Activated T-cell treated with anti-CD3 and anti-CD28 coated beads, Interleukin-2, amount 50 U/mL, for 24 hours (primary cell): ENCODE data around the gene C1QTNF7.

Experiments used
- DNase-seq: peaks from one replicate; pipeline ENCODE4 v3.0.0-alpha.2; 2020
- H3K27ac Mint-ChIP-seq: 2 replicates; pipeline ENCODE4 v1.8.0; 2020; ENCODE audit warnings: mild to moderate bottlenecking, mixed read lengths
- H3K27me3 Mint-ChIP-seq: 2 replicates; pipeline ENCODE4 v1.8.0; 2020; ENCODE audit warnings: mixed read lengths
- H3K36me3 Mint-ChIP-seq: 2 replicates; pipeline ENCODE4 v1.8.0; 2020; ENCODE audit warnings: low read depth, mixed read lengths
- H3K4me1 Mint-ChIP-seq: 2 replicates; pipeline ENCODE4 v1.8.0; 2020; ENCODE audit warnings: low read depth, mixed read lengths
- H3K4me3 Mint-ChIP-seq: 2 replicates; pipeline ENCODE4 v1.8.0; 2020; ENCODE audit warnings: mild to moderate bottlenecking, moderate library complexity, mixed read lengths
- H3K9me3 Mint-ChIP-seq: 2 replicates; pipeline ENCODE4 v1.8.0; 2020; ENCODE audit warnings: mixed read lengths

C1QTNF7 gene

GRCh38 chr4:15488658-15489470 is 61.0 kb downstream of the C1QTNF7 start:
- H3K27me3 Mint-ChIP-seq, result no peaks in the 10 kb centered on the region
- H3K27ac Mint-ChIP-seq, result no peak overlapping the region
- no peaks in the 10 kb centered on the region for H3K4me1 Mint-ChIP-seq
- H3K4me3 Mint-ChIP-seq, result no peak overlapping the region
- H3K9me3 Mint-ChIP-seq, result peaks cover 39% of the 10 kb centered on the region
- no peaks in the 10 kb centered on the region for H3K36me3 Mint-ChIP-seq
- DNase-seq, result no peak

GRCh38 chr4:15489551-15489950 is 61.7 kb downstream of the C1QTNF7 start:
- Mint-ChIP-seq H3K4me3 (no peak overlapping the region), H3K36me3 (no peaks in the 10 kb centered on the region), H3K4me1 (no peaks in the 10 kb centered on the region), H3K9me3 (peaks cover 39% of the 10 kb centered on the region), H3K27me3 (no peaks in the 10 kb centered on the region), H3K27ac (no peak overlapping the region)
- DNase-seq, result no peak

GRCh38 chr4:15493411-15493810 is 65.6 kb downstream of the C1QTNF7 start:
- Mint-ChIP-seq H3K36me3 (no peaks in the 10 kb centered on the region), H3K27me3 (peaks cover 6% of the 10 kb centered on the region), H3K4me1 (no peaks in the 10 kb centered on the region), H3K27ac (no peak overlapping the region), H3K9me3 (peaks cover 17% of the 10 kb centered on the region), H3K4me3 (no peak overlapping the region)
- DNase-seq, result no peak

GRCh38 chr4:15495621-15496020 is 67.8 kb downstream of the C1QTNF7 start:
- H3K4me3 Mint-ChIP-seq, result no peak overlapping the region
- no peak overlapping the region for H3K27ac Mint-ChIP-seq
- H3K27me3 Mint-ChIP-seq, result peaks cover 6% of the 10 kb centered on the region
- no peaks in the 10 kb centered on the region for H3K4me1 Mint-ChIP-seq
- no peaks in the 10 kb centered on the region for H3K36me3 Mint-ChIP-seq
- peaks cover 2% of the 10 kb centered on the region for H3K9me3 Mint-ChIP-seq
- no peak for DNase-seq
